IPS-18c (cell line): ENCODE results near the gene QKI.
"Not testable (repeated sequence)": the region's sequence is repeated elsewhere in the genome, so short reads cannot be mapped to it uniquely, and the experiment has no call there.

ENCODE experiments used
- H3K4me3 ChIP-seq: 2 replicates; pipeline ENCODE4 v1.7.0; 2013; ENCODE audit warnings: low read depth, mild to moderate bottlenecking, low read length, moderate library complexity; ENCODE audit not compliant: insufficient read depth
- H3K9me3 ChIP-seq: one replicate; pipeline ENCODE4 v1.6.1; 2013; ENCODE audit warnings: mild to moderate bottlenecking, low read length, moderate library complexity; ENCODE audit not compliant: control insufficient read depth, insufficient read depth

The QKI gene

DNA sequence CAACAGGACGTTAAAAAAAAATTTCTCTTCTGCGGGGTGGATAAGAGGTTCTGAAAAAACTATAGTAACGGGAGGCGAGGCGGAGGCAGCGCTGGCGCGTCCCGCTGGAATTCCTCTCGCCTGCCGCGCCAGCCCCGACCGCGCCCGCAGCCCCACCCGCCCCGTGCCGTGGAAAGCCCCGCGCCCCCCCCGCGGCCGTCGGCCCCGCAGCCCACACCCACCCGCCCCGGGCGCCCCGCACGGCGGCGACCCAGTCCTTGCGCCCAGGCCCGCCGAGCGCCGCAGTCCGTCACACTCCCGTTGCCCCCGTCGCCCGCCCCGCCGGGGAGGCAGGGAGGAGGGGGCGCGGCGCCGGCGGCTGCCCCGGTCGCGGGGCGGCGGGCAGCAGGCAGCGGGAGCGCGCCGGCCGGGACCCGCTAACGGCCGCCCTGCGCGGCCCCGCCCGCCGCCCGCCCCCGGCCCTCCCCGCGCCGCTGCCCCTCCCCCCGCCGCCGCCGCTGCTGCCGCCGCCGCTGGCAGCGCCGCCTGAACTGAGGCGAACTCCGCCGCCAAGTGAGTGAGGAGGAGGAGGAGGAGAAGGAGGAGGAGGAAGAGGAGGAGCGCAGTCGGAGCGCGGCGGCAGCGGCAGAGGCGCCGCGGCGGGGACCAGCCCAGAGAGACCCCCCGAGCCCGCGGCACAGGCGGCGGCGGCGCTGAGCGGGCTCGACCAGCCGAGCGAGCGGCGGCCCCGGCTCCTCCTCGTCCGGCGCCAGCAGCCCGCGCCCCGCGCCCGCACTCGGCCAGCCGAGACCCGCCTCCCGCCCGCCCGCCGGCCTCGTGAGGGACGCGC, at the start of gene QKI:
TSS of gene QKI (plus strand) at position 602 of the 829 bp plus-strand sequence. CDS start 476 bp downstream, outside the sequence.
- Histone ChIP-seq H3K4me3 (peak within 1 kb of the TSS; percentile 87), H3K9me3 (no peaks in the 10 kb centered on the region)

- H3K4me3 ChIP-seq = no peak overlapping the region
- no peaks in the 10 kb centered on the region for H3K9me3 ChIP-seq
Measured at GRCh38 chr6:163366288-163366687, 48.2 kb upstream of the QKI start.

DNA sequence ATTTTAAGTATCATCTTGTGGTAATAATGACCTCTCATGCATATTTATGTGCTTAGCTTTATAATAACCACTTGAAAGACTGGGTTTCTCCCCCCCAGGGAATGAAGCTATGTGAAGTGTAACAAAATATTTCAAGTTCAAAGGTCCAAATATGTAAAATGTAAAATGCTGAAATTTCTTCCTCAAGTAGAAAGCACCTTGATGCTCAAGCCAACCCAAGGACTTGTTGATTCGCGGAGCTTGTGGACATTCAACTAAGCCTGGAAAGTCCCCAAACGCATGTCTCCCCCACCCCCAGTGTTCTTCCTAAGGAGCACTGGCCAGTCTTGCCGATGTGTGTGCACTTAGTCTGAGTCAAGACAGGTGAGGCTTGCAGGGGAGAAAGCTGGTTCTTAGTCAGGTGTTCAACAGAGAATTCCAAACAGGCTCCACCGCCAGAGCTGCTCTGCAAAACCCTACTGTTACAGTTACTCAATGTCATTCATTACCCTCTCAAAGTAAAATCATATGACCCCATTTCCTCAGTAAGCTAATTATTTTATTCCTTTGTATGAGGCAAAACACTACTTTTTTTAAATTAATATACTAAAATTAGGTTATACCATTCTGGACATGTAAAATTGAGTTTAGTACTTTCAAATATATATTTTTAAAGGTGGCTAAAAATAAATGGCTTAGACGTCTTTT, 46.9 kb upstream of the QKI start:
- Histone ChIP-seq H3K4me3 (no peak overlapping the region), H3K9me3 (no peaks in the 10 kb centered on the region)

DNA sequence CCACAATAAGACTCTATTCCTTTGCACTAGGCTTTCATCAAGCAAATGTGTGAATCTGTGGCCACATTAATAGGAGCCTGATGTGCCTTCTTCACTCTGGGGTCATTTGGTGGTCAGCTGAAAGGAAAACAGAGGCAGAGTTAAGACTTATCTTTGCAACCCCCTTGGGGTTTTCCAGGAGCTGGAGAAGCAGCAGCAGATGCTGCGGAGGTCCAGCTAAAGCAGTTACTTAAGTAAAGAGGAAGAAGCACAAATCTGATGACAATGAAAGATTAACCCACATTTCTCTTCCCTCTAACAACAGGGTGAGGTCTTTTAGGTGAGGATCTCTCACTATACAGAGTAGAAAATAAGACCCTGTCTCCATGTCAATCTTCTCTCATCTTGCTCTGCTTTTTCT, 45.4 kb upstream of the QKI start:
- no peak overlapping the region for H3K4me3 ChIP-seq

DNA sequence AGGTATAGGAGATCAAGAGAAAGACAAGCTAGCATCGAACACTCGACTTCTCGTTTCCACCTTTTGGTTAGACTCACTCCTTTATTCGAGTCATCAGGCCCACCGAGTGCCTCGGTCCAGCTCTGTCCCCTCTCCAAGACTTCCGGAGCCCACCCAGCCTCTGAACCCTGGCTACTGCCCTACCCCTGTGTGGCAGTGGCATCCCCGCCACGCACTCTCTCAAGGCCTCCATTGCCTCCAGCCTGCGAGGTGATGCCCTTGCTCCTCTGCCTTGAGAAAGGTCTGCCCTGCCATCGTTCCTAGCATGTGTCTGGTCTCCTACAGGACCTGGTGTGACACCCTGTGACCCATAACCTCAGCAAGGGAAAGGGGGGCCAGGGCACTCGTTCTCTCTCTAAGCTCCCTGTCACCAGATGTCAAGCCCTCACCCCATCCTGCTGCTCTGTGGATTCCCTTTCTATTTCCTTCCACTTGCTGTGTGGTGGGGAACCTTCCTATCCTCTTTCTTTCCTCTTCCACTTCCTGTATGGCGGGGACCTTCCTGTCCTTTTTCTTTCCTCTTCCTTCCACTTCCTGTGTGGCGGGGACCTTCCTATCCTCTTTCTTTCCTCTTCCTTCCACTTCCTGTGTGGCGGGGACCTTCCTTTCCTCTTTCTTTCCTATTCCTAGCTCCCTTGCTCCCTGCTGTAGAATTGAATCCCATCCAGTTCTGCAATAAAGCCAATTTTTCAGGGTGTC, 44.7 kb upstream of the QKI start:
- Histone ChIP-seq H3K9me3 (no peaks in the 10 kb centered on the region), H3K4me3 (no peak overlapping the region)

More for the DNA sequence above, 45.4 kb upstream of the QKI start:
- no peaks in the 10 kb centered on the region for H3K9me3 ChIP-seq

GRCh38 chr6:163370464-163371117, 43.9 kb upstream of the QKI start:
- no peaks in the 10 kb centered on the region for H3K9me3 ChIP-seq
- H3K4me3 ChIP-seq = no peak overlapping the region

DNA sequence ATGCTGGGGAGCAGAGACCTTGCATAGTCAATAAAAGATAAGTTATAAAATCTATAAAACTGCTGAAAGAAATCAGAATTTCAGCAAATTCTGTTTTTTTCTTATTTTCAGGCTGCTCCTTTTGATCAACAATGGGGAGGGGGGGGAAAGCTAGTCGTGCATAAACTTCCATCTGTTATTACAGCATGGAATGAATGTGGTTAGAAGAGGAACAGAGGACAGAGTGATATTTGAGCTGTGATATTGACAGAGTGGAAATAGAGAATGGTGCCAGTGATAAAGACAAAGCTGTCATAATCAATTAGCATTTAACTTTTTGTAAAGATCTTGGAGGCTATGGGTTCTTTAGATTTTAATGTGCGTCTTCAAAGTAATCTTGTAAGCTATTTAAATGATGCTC, 43.4 kb upstream of the QKI start:
- Histone ChIP-seq H3K9me3 (no peaks in the 10 kb centered on the region), H3K4me3 (no peak overlapping the region)

GRCh38 chr6:163373240-163373639, 41.3 kb upstream of the QKI start:
- H3K4me3 ChIP-seq = no peak overlapping the region
- H3K9me3 ChIP-seq = no peaks in the 10 kb centered on the region

GRCh38 chr6:163375361-163375760, 39.2 kb upstream of the QKI start:
- H3K9me3 ChIP-seq = no peaks in the 10 kb centered on the region
- H3K4me3 ChIP-seq = no peak overlapping the region

DNA sequence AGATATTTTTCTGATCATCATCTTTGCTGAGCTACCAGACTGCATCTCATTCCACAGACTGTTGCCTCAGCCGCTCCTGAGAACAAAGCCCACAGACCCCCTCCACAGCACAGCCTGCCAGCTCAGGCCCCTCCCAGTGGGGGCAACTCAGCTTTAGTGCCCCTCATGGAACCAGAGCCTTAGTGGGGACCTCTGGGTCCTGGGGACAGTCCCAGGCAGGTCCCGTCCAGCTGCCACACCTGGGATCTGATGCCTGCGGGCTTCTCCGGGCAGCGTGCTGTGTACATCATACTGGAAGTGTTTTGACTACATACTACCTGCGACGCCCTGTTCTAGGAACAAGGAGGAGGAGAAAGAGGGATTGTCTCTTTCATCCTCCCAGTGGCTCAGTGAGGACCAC, 38.3 kb upstream of the QKI start:
- Histone ChIP-seq H3K9me3 (no peaks in the 10 kb centered on the region), H3K4me3 (no peak overlapping the region)

- Histone ChIP-seq H3K9me3 (no peaks in the 10 kb centered on the region), H3K4me3 (no peak overlapping the region)
Measured at GRCh38 chr6:163377561-163377960, 37.0 kb upstream of the QKI start.

DNA sequence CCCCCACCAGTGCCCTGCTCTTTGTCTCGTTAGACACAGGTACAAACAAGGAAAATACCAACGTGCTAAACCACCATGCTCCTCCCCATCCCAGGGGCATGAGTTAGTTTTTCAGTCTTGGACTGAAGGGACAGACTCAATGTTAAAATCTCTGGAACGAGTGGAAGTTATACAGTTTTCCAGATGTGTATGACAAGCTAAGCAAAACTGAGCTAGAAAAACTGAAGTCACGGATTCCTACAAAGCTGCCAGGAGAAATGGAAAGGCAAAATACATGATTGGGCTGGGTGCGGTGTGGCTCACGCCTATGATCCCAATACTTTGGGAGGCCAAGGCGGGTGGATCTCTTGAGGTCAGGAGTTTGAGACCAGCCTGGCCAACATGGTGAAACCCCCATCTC, 34.3 kb upstream of the QKI start:
- Histone ChIP-seq H3K9me3 (peaks cover 4% of the 10 kb centered on the region), H3K4me3 (no peak overlapping the region)

GRCh38 chr6:163381118-163381756, 33.3 kb upstream of the QKI start:
- Histone ChIP-seq H3K4me3 (no peak overlapping the region), H3K9me3 (peaks cover 4% of the 10 kb centered on the region)

DNA sequence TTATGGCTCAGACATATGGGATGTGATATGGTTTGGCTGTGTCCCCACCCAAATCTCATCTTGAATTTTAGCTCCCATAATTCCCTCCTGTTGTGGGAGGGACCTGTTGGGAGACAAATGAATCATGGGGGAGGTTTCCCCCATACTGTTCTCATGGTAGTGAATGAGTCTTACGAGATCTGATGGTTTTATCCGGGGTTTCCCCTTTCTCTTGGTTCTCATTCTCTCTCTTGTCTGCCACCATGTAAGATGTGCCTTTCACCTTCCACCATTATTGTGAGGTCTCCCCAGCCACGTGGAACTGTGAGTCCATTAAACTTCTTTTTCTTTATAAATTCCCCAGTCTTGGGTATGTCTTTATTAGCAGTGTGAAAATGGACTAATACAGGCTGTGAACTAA, 31.1 kb upstream of the QKI start:
- H3K9me3 ChIP-seq, H3K4me3 ChIP-seq: not testable (repeated sequence)

- H3K4me3 ChIP-seq = no peak overlapping the region
- peaks cover 4% of the 10 kb centered on the region for H3K9me3 ChIP-seq
Measured at GRCh38 chr6:163383912-163384311, 30.6 kb upstream of the QKI start.

DNA sequence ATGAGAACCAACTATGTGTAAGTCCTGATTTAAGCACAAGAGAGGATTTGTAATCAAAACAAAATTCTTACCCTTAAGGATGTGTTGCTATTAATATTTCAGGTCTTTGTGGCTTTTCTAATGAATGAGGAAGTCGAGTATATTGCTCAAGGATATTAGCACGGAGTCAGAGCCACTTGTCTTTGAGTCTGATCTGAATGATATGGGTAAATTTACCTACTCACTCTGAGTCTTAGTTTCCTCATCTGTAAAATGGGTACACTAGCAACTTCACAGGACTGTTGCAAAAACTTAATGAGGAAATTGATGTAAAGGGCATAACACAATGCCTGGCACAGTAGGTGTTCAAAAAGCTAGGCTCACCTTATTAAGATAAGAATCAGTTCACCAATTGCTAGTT, 30.0 kb upstream of the QKI start:
- Histone ChIP-seq H3K9me3 (peaks cover 4% of the 10 kb centered on the region), H3K4me3 (no peak overlapping the region)

DNA sequence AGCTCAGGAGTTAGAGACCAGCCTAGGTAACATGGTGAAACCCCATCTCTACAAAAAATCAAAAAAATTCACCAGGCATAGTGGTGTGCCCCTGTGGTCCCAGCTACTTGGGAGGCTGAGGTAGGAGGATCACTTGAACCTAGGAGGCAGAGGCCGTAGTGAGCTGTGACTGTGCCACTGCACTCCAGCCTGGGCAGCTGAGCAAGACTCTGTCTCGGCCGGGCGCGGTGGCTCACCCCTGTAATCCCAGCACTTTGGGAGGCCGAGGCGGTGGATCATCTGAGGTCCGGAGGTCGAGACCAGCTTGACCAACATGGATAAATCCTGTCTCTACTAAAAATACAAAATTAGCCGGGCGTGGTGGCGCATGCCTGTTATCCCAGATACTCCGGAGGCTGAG, 29.0 kb upstream of the QKI start:
- not testable (repeated sequence) for H3K9me3 ChIP-seq, H3K4me3 ChIP-seq
